ENCODE data around the gene RGP1.
A peak's percentile ranks its signal among the peaks of the same experiment; 100 is the strongest.

The RGP1 gene

GRCh38 chr9:35743880-35744518, 5.1 kb upstream of the RGP1 start:
- no peak for DNase-seq (ENCODE audit: low read depth)

- no peak for DNase-seq (ENCODE audit: low read depth)
These were observed 3.5 kb upstream of the RGP1 start for GRCh38 chr9:35745569-35745968.

- no peak for DNase-seq (ENCODE audit: low read depth)
These were observed 2.5 kb upstream of the RGP1 start for GRCh38 chr9:35746583-35746982.

- no peak for DNase-seq (ENCODE audit: low read depth)
These were observed 737 bp upstream of the RGP1 start for GRCh38 chr9:35748242-35748857.

- DNase-seq (ENCODE audit: low read depth) = no peak
These were observed 598 bp downstream of the RGP1 start for GRCh38 chr9:35749515-35750255.

GRCh38 chr9:35750256-35750531, 1.1 kb downstream of the RGP1 start:
- DNase-seq (ENCODE audit: low read depth) = no peak

GRCh38 chr9:35753466-35753865, 4.4 kb downstream of the RGP1 start:
- no peak for DNase-seq (ENCODE audit: low read depth)

- DNase-seq (ENCODE audit: low read depth) = no peak
These were observed 5.2 kb downstream of the RGP1 start, which contains the start of gene MSMP for GRCh38 chr9:35754264-35754663. Gene MSMP, minus strand, starts transcription at chr9:35754276. Its CDS starts 147 bp downstream, at chr9:35754129.

- no peak for DNase-seq (ENCODE audit: low read depth)
These were observed 6.0 kb downstream of the RGP1 start for GRCh38 chr9:35755071-35755470.

- peak; percentile 80 for DNase-seq (ENCODE audit: low read depth)
These were observed 7.5 kb downstream of the RGP1 start for GRCh38 chr9:35756275-35757225.

- DNase-seq (ENCODE audit: low read depth) = peak; percentile 60
These were observed 8.3 kb downstream of the RGP1 start for GRCh38 chr9:35757226-35757891.

- no peak for DNase-seq (ENCODE audit: low read depth)
These were observed 8.8 kb downstream of the RGP1 start for GRCh38 chr9:35757892-35758275.

- DNase-seq (ENCODE audit: low read depth) = no peak
These were observed 9.5 kb downstream of the RGP1 start for GRCh38 chr9:35758475-35759050.

GRCh38 chr9:35759795-35760194, 10.7 kb downstream of the RGP1 start:
- no peak for DNase-seq (ENCODE audit: low read depth)

- no peak for DNase-seq (ENCODE audit: low read depth)
These were observed 11.6 kb downstream of the RGP1 start for GRCh38 chr9:35760651-35761050.

- DNase-seq (ENCODE audit: low read depth) = no peak
These were observed 14.1 kb downstream of the RGP1 start for GRCh38 chr9:35763181-35763580.

- no peak for DNase-seq (ENCODE audit: low read depth)
These were observed 14.7 kb downstream of the RGP1 start for GRCh38 chr9:35763803-35764202.

- DNase-seq (ENCODE audit: low read depth) = no peak
These were observed 17.9 kb downstream of the RGP1 start for GRCh38 chr9:35766997-35767396.

GRCh38 chr9:35767458-35767857, 18.4 kb downstream of the RGP1 start:
- DNase-seq (ENCODE audit: low read depth) = no peak

- no peak for DNase-seq (ENCODE audit: low read depth)
These were observed 20.7 kb downstream of the RGP1 start for GRCh38 chr9:35769763-35770162.

GRCh38 chr9:35771075-35771433, 22.0 kb downstream of the RGP1 start:
- no peak for DNase-seq (ENCODE audit: low read depth)

GRCh38 chr9:35771534-35771933, 22.4 kb downstream of the RGP1 start:
- no peak for DNase-seq (ENCODE audit: low read depth)
